ENCODE measurements around the gene PLXNA1. TPM values are rescaled to one million over a fixed set of nuclear protein-coding genes. Genes with fewer than 3 reads are reported as not detected.

Gene PLXNA1
- total and polyA plus RNA-seq, 2 experiments from 2014 or later = 11.0 to 73.5 TPM

DNA sequence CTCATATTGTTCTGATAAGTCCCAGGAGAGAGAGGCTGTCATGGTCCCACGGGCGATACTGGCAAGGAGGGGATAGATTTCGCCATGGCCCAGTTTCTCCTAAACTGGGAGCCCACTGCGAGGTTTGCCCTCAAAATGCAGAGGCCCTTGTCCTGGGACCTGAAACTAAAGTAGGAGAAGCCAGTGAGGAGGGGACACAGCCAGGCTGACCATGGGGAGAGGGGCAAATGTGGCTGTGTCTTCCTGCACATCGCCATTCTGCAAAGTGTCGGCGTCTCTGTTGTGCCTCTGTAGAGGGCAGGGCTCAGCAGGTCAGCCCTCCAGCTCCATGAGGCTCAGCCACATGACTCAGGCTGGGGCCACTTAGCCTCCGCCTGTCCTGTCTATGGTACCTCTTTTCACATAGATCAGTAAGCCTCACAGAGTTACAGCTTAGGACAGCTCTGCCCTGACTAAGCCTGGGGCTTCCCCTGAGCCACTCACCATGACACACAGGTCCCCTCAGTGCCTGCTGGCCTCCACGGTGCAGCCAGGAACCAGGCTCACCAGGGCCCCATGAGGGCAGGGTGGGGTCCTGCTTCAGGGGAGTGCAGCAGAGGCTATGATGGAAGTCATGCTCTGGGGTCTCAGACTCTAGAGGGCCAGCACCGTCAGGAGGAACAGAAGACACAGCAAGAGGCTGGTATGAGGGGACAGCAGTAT, 28.6 kb upstream of the PLXNA1 start (continued):
- TF ChIP-seq, protein P1, sequence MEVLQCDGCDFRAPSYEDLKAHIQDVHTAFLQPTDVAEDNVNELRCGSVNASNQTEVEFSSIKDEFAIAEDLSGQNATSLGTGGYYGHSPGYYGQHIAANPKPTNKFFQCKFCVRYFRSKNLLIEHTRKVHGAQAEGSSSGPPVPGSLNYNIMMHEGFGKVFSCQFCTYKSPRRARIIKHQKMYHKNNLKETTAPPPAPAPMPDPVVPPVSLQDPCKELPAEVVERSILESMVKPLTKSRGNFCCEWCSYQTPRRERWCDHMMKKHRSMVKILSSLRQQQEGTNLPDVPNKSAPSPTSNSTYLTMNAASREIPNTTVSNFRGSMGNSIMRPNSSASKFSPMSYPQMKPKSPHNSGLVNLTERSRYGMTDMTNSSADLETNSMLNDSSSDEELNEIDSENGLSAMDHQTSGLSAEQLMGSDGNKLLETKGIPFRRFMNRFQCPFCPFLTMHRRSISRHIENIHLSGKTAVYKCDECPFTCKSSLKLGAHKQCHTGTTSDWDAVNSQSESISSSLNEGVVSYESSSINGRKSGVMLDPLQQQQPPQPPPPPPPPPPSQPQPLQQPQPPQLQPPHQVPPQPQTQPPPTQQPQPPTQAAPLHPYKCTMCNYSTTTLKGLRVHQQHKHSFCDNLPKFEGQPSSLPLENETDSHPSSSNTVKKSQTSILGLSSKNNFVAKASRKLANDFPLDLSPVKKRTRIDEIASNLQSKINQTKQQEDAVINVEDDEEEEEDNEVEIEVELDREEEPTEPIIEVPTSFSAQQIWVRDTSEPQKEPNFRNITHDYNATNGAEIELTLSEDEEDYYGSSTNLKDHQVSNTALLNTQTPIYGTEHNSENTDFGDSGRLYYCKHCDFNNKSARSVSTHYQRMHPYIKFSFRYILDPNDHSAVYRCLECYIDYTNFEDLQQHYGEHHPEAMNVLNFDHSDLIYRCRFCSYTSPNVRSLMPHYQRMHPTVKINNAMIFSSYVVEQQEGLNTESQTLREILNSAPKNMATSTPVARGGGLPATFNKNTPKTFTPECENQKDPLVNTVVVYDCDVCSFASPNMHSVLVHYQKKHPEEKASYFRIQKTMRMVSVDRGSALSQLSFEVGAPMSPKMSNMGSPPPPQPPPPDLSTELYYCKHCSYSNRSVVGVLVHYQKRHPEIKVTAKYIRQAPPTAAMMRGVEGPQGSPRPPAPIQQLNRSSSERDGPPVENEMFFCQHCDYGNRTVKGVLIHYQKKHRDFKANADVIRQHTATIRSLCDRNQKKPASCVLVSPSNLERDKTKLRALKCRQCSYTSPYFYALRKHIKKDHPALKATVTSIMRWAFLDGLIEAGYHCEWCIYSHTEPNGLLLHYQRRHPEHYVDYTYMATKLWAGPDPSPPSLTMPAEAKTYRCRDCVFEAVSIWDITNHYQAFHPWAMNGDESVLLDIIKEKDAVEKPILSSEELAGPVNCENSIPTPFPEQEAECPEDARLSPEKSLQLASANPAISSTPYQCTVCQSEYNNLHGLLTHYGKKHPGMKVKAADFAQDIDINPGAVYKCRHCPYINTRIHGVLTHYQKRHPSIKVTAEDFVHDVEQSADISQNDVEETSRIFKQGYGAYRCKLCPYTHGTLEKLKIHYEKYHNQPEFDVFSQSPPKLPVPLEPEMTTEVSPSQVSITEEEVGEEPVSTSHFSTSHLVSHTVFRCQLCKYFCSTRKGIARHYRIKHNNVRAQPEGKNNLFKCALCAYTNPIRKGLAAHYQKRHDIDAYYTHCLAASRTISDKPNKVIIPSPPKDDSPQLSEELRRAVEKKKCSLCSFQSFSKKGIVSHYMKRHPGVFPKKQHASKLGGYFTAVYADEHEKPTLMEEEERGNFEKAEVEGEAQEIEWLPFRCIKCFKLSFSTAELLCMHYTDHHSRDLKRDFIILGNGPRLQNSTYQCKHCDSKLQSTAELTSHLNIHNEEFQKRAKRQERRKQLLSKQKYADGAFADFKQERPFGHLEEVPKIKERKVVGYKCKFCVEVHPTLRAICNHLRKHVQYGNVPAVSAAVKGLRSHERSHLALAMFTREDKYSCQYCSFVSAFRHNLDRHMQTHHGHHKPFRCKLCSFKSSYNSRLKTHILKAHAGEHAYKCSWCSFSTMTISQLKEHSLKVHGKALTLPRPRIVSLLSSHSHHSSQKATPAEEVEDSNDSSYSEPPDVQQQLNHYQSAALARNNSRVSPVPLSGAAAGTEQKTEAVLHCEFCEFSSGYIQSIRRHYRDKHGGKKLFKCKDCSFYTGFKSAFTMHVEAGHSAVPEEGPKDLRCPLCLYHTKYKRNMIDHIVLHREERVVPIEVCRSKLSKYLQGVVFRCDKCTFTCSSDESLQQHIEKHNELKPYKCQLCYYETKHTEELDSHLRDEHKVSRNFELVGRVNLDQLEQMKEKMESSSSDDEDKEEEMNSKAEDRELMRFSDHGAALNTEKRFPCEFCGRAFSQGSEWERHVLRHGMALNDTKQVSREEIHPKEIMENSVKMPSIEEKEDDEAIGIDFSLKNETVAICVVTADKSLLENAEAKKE (CRISPR knock-in tag; IDR thresholded peaks at IDR 0.05) = no peak

DNA sequence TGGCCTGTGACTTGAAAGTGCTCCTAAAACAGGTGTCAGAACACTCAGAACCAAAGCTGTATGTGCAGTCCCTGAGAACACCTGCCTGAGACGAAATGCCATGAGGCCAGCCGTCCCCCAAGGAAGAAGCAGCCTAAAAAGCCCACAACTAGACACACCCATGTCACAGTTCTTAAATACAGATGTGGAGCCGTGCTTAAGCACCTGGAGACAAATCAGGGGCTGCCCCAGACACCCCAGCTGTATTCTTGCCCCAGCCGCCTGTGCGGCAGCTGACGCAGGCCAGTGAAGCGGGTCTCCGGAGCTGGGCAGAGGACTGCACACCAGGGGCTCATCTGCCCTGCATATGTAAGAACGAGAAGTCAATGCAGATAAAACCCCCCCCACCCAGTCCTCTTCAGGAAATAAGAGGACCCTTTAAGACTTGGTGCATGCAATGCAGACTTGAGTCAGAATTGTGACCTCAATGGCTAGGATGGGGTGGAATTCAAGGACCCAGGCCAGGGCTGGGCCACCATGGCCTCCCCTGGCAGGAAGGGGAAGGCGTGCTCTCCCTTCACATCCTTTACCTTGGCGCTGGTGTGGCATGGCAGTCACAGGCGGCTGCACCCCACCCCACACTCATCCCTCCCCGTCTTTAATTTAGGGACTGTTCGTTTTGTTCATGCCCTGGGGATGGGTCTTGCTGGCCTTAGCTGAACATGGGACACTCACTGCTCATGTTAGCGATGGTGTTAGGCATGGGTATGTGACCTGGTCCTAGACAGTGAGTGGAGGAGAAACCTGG, 27.7 kb upstream of the PLXNA1 start:
- Histone ChIP-seq H3K27ac (ENCODE audit: low read depth) (no peak overlapping the region), H3K4me3 (no peak overlapping the region), H3K27me3 (ENCODE audit: insufficient read depth) (no peaks in the 10 kb centered on the region), H3K4me1 (ENCODE audit: insufficient read depth) (no peaks in the 10 kb centered on the region), H4K20me1 (replicated peaks; ENCODE audit: insufficient read depth) (no peaks in the 10 kb centered on the region), H3F3A (replicated peaks; ENCODE audit: low read depth) (no peaks in the 10 kb centered on the region), H3K4me2 (no peak overlapping the region), H3K79me2 (replicated peaks; ENCODE audit: insufficient read depth) (no peaks in the 10 kb centered on the region), H3K36me3 (ENCODE audit: insufficient read depth) (no peaks in the 10 kb centered on the region), H2AFZ (no peak overlapping the region), H3K9me2 (ENCODE audit: insufficient read depth) (no peaks in the 10 kb centered on the region)
- Mint-ChIP-seq H3K4me1 (peaks cover 7% of the 10 kb centered on the region), H3K36me3 (ENCODE audit: low read depth) (no peaks in the 10 kb centered on the region), H3K27ac (no peak overlapping the region), H3K9me3 (no peaks in the 10 kb centered on the region; the same call in 2 of the 3 replicates), H3K27me3 (ENCODE audit: insufficient read depth, low read depth, poor library complexity) (peaks cover 15% of the 10 kb centered on the region), H3K4me3 (no peak overlapping the region)
- DNase-seq (ENCODE audit: low spot score) (no peak), ATAC-seq (no peak)
- TF ChIP-seq, protein P2, sequence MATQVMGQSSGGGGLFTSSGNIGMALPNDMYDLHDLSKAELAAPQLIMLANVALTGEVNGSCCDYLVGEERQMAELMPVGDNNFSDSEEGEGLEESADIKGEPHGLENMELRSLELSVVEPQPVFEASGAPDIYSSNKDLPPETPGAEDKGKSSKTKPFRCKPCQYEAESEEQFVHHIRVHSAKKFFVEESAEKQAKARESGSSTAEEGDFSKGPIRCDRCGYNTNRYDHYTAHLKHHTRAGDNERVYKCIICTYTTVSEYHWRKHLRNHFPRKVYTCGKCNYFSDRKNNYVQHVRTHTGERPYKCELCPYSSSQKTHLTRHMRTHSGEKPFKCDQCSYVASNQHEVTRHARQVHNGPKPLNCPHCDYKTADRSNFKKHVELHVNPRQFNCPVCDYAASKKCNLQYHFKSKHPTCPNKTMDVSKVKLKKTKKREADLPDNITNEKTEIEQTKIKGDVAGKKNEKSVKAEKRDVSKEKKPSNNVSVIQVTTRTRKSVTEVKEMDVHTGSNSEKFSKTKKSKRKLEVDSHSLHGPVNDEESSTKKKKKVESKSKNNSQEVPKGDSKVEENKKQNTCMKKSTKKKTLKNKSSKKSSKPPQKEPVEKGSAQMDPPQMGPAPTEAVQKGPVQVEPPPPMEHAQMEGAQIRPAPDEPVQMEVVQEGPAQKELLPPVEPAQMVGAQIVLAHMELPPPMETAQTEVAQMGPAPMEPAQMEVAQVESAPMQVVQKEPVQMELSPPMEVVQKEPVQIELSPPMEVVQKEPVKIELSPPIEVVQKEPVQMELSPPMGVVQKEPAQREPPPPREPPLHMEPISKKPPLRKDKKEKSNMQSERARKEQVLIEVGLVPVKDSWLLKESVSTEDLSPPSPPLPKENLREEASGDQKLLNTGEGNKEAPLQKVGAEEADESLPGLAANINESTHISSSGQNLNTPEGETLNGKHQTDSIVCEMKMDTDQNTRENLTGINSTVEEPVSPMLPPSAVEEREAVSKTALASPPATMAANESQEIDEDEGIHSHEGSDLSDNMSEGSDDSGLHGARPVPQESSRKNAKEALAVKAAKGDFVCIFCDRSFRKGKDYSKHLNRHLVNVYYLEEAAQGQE (IDR thresholded peaks at IDR 0.05; ENCODE audit: unreplicated experiment) = no peak
- TF ChIP-seq POLR2AphosphoS5 (IDR thresholded peaks at IDR 0.05; ENCODE audit: low read depth) (no peak), JUNB (IDR thresholded peaks at IDR 0.05; ENCODE audit: unreplicated experiment) (no peak), STAT1 (IDR thresholded peaks at IDR 0.05; ENCODE audit: unreplicated experiment) (no peak), ZNF114 (CRISPR knock-in tag; IDR thresholded peaks at IDR 0.05) (no peak)
- TF ChIP-seq, protein P3, sequence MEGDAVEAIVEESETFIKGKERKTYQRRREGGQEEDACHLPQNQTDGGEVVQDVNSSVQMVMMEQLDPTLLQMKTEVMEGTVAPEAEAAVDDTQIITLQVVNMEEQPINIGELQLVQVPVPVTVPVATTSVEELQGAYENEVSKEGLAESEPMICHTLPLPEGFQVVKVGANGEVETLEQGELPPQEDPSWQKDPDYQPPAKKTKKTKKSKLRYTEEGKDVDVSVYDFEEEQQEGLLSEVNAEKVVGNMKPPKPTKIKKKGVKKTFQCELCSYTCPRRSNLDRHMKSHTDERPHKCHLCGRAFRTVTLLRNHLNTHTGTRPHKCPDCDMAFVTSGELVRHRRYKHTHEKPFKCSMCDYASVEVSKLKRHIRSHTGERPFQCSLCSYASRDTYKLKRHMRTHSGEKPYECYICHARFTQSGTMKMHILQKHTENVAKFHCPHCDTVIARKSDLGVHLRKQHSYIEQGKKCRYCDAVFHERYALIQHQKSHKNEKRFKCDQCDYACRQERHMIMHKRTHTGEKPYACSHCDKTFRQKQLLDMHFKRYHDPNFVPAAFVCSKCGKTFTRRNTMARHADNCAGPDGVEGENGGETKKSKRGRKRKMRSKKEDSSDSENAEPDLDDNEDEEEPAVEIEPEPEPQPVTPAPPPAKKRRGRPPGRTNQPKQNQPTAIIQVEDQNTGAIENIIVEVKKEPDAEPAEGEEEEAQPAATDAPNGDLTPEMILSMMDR (conservative IDR thresholded peaks at IDR 0.05; ENCODE audit: low read depth in 2 of 2) = no peak
- TF ChIP-seq, protein P4, sequence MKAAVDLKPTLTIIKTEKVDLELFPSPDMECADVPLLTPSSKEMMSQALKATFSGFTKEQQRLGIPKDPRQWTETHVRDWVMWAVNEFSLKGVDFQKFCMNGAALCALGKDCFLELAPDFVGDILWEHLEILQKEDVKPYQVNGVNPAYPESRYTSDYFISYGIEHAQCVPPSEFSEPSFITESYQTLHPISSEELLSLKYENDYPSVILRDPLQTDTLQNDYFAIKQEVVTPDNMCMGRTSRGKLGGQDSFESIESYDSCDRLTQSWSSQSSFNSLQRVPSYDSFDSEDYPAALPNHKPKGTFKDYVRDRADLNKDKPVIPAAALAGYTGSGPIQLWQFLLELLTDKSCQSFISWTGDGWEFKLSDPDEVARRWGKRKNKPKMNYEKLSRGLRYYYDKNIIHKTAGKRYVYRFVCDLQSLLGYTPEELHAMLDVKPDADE (IDR thresholded peaks at IDR 0.05) = no peak

Measured in GM23338 (cell line).